Panc1 (cell line): ENCODE measurements around the gene SH3D21.
A peak's percentile ranks its signal among the peaks of the same experiment; 100 is the strongest.

ENCODE experiments used
- CTCF ChIP-seq: fragments of 450-650 bp; IDR thresholded peaks from 2 replicates; pipeline ENCODE4 v1.5.1; 2017; ENCODE audit warnings: mild to moderate bottlenecking
- POLR2AphosphoS5 ChIP-seq: IDR thresholded peaks from 2 replicates; pipeline ENCODE4 v1.6.1; 2012; ENCODE audit warnings: mild to moderate bottlenecking, low read depth, low read length, moderate library complexity

GRCh38 chr1:36322786-36323635 is 16.8 kb downstream of the SH3D21 start:
- no peak for TF ChIP-seq CTCF
- peak; percentile 54 for TF ChIP-seq POLR2AphosphoS5
